H1 (cell line): ENCODE results near the gene GSAP. TPM values are rescaled to one million over a fixed set of nuclear protein-coding genes. Genes with fewer than 3 reads are reported as not detected.

Source experiments
- CTCF ChIA-PET: fragments of 300-600 bp; sonication (Branson Sonifier 250); formaldehyde crosslinking; loops from one replicate; lab custom pipeline; 2021; ENCODE audit not compliant: partially characterized antibody; lab: Charles Lee
- POLR2A ChIA-PET: fragments of 300-600 bp; sonication (Branson Sonifier 250); formaldehyde crosslinking; loops from one replicate; lab custom pipeline; 2021; ENCODE audit warnings: inconsistent platforms; ENCODE audit not compliant: partially characterized antibody; lab: Charles Lee
- DNase-seq, 2 experiments: peaks; one replicate each; pipeline versions ENCODE4 v3.0.0 to v3.0.0-alpha.2; 2010 to 2022; ENCODE audit warnings: low spot score in 2 of 2, low read depth in 1 of 2, mixed read lengths in 1 of 2
- FAIRE-seq: peaks from 2 replicates; lab custom pipeline; 2011; peaks lifted over from hg19 to GRCh38; lab: Jason Lieb, UNC
- H2AFZ ChIP-seq: 2 replicates; pipeline ENCODE4 v1.8.1; 2012; ENCODE audit warnings: low read length, inconsistent platforms
- H2AK5ac ChIP-seq: 2 replicates; pipeline ENCODE4 v1.6.1; 2013; ENCODE audit warnings: low read depth, low read length
- H2BK120ac ChIP-seq: replicated peaks from 2 replicates; pipeline ENCODE3; 2013; ENCODE audit warnings: low read depth, low read length, inconsistent platforms
- H2BK12ac ChIP-seq: 2 replicates; pipeline ENCODE4 v1.6.1; 2013; ENCODE audit warnings: low read depth, low read length
- H2BK15ac ChIP-seq: 2 replicates; pipeline ENCODE4 v1.6.1; 2013; ENCODE audit warnings: low read length
- H2BK20ac ChIP-seq: 2 replicates; pipeline ENCODE4 v1.6.1; 2013; ENCODE audit warnings: low read length
- H2BK5ac ChIP-seq: 2 replicates; pipeline ENCODE4 v1.6.1; 2013; ENCODE audit warnings: low read depth, low read length
- H3K14ac ChIP-seq: 2 replicates; pipeline ENCODE4 v1.6.1; 2013; ENCODE audit warnings: inconsistent platforms; ENCODE audit not compliant: insufficient read length
- H3K18ac ChIP-seq: 2 replicates; pipeline ENCODE4 v1.6.1; 2013; ENCODE audit warnings: low read length; ENCODE audit errors: extremely low read depth
- H3K23ac ChIP-seq: 2 replicates; pipeline ENCODE4 v1.6.1; 2013; ENCODE audit warnings: inconsistent platforms; ENCODE audit not compliant: insufficient read length
- H3K23me2 ChIP-seq: 2 replicates; pipeline ENCODE4 v1.6.1; 2013; ENCODE audit warnings: low read depth, low read length
- H3K27ac ChIP-seq: 2 replicates; pipeline ENCODE4 v1.6.1; 2011; ENCODE audit warnings: low read depth, low read length, inconsistent platforms
- H3K27me3 ChIP-seq, 4 experiments: replicated peaks in 1 of 4; 1 replicate in 1 of 4; 2 replicates in 3 of 4; pipeline versions ENCODE4 v1.6.1 to v1.8.1; 2011 to 2013; ENCODE audit warnings: low read length in 3 of 4, mild to moderate bottlenecking in 3 of 4, inconsistent platforms in 2 of 4, mixed read lengths in 2 of 4, moderate library complexity in 1 of 4; ENCODE audit not compliant: control insufficient read depth in 3 of 4, insufficient read depth in 3 of 4; ENCODE audit errors: extremely low read depth in 1 of 4
- H3K36me3 ChIP-seq, 4 experiments: 2 replicates each; pipeline versions ENCODE4 v1.6.1 to v1.8.1; 2011 to 2013; ENCODE audit warnings: mild to moderate bottlenecking in 4 of 4, low read length in 3 of 4, moderate library complexity in 2 of 4, control low read depth in 1 of 4, inconsistent platforms in 1 of 4; ENCODE audit not compliant: insufficient read depth in 4 of 4, control insufficient read depth in 2 of 4
- H3K4ac ChIP-seq: replicated peaks from 2 replicates; pipeline ENCODE3; 2013; ENCODE audit warnings: low read length, low read depth, mixed read lengths, inconsistent platforms; ENCODE audit not compliant: insufficient read length
- H3K4me1 ChIP-seq, 4 experiments: replicated peaks in 1 of 4; 1 replicate in 1 of 4; 2 replicates in 3 of 4; pipeline versions ENCODE4 v1.6.1 to v1.8.1; 2011 to 2013; ENCODE audit warnings: low read length in 3 of 4, inconsistent platforms in 2 of 4, mixed read lengths in 1 of 4; ENCODE audit not compliant: insufficient read depth in 4 of 4, control insufficient read depth in 3 of 4
- H3K4me2 ChIP-seq, 2 experiments: 2 replicates each; pipeline versions ENCODE4 v1.6.1 to v1.8.1; 2011 to 2013; ENCODE audit warnings: low read depth in 2 of 2, low read length in 2 of 2, control low read depth in 1 of 2, inconsistent platforms in 1 of 2, mild to moderate bottlenecking in 1 of 2; ENCODE audit not compliant: insufficient read depth in 1 of 2
- H3K4me3 ChIP-seq, 4 experiments: fragments of 200-600, 300-600 bp in 1 of 4; sonication (generic), shearing (Covaris generic), sonication (Bioruptor Twin) in 1 of 4; 2 replicates each; pipeline versions ENCODE4 v1.5.1 to v1.8.1; 2011 to 2016; ENCODE audit warnings: low read length in 4 of 4, low read depth in 3 of 4, control low read depth in 2 of 4, inconsistent platforms in 2 of 4, mild to moderate bottlenecking in 2 of 4, mixed read lengths in 1 of 4, moderate library complexity in 1 of 4; ENCODE audit not compliant: insufficient read depth in 2 of 4; ENCODE audit errors: extremely low read depth in 1 of 4
- H3K56ac ChIP-seq: replicated peaks from 2 replicates; pipeline ENCODE3; 2013; ENCODE audit warnings: low read depth, mild to moderate bottlenecking, mixed read lengths, low read length, inconsistent platforms; ENCODE audit not compliant: insufficient read length
- H3K79me1 ChIP-seq: 2 replicates; pipeline ENCODE4 v1.6.1; 2013; ENCODE audit warnings: low read depth, low read length, control low read depth
- H3K79me2 ChIP-seq, 2 experiments: 2 replicates each; pipeline versions ENCODE4 v1.6.1 to v1.8.1; 2012 to 2013; ENCODE audit warnings: low read length in 2 of 2, mild to moderate bottlenecking in 2 of 2, inconsistent platforms in 1 of 2; ENCODE audit not compliant: insufficient read depth in 2 of 2, control insufficient read depth in 1 of 2
- H3K9ac ChIP-seq, 4 experiments: replicated peaks in 1 of 4; 1 replicate in 1 of 4; 2 replicates in 3 of 4; pipeline versions ENCODE4 v1.6.1 to v1.8.1; 2011 to 2013; ENCODE audit warnings: low read depth in 3 of 4, low read length in 3 of 4, control low read depth in 2 of 4, mild to moderate bottlenecking in 2 of 4, moderate library complexity in 2 of 4, inconsistent platforms in 1 of 4; ENCODE audit errors: extremely low read depth in 1 of 4
- H3K9me3 ChIP-seq, 2 experiments: 2 replicates each; pipeline versions ENCODE4 v1.6.1 to v1.8.1; 2012 to 2013; ENCODE audit warnings: mild to moderate bottlenecking in 2 of 2, moderate library complexity in 2 of 2, control low read depth in 1 of 2, inconsistent platforms in 1 of 2, low read depth in 1 of 2, low read length in 1 of 2, mixed read lengths in 1 of 2; ENCODE audit not compliant: insufficient read depth in 2 of 2
- H4K20me1 ChIP-seq, 2 experiments: replicated peaks in 1 of 2; 2 replicates each; pipeline versions ENCODE3 to v1.8.1; 2011 to 2013; ENCODE audit warnings: inconsistent platforms in 2 of 2, low read length in 2 of 2, mild to moderate bottlenecking in 1 of 2; ENCODE audit not compliant: insufficient read depth in 2 of 2, control insufficient read depth in 1 of 2
- H4K5ac ChIP-seq: 2 replicates; pipeline ENCODE4 v1.6.1; 2013; ENCODE audit warnings: low read length, low read depth, mixed read lengths, inconsistent platforms; ENCODE audit not compliant: insufficient read length
- H4K8ac ChIP-seq: 2 replicates; pipeline ENCODE4 v1.8.0; 2013; ENCODE audit warnings: mild to moderate bottlenecking, moderate library complexity, low read length, inconsistent platforms; ENCODE audit not compliant: insufficient read depth; ENCODE audit errors: extremely low read depth
- H4K91ac ChIP-seq: replicated peaks from 2 replicates; pipeline ENCODE3; 2013; ENCODE audit warnings: low read length, mixed read lengths, inconsistent platforms; ENCODE audit not compliant: insufficient read length
- ASH2L ChIP-seq: fragments of 200-600, 300-600 bp; sonication (generic); IDR thresholded peaks from one replicate; pipeline ENCODE4 v1.7.1; 2017; ENCODE audit warnings: low read length
- BRCA1 ChIP-seq: IDR thresholded peaks from 2 replicates; pipeline ENCODE4 v1.6.1; 2012; ENCODE audit warnings: low read depth, low read length, improper control_type of control experiment
- GTF2F1 ChIP-seq: IDR thresholded peaks from 2 replicates; pipeline ENCODE4 v1.6.1; 2012; ENCODE audit warnings: low read depth, low read length, improper control_type of control experiment, borderline replicate concordance
- POLR2A ChIP-seq, 2 experiments: IDR thresholded peaks; 1 replicate in 1 of 2; 2 replicates in 1 of 2; pipeline ENCODE4 v1.6.1; 2011; ENCODE audit warnings: low read depth in 2 of 2, low read length in 2 of 2, mild to moderate bottlenecking in 2 of 2; ENCODE audit errors: control extremely low read depth in 1 of 2
- POLR2AphosphoS5 ChIP-seq: IDR thresholded peaks from 2 replicates; pipeline ENCODE4 v1.6.1; 2011; ENCODE audit warnings: low read depth, low read length
- RNF2 ChIP-seq: fragments of 200-900, 300-1000 bp; sonication (generic); IDR thresholded peaks from 2 replicates; pipeline ENCODE4 v1.7.1; 2016; ENCODE audit warnings: borderline replicate concordance, low read depth, mild to moderate bottlenecking, antibody characterized with exemption, low read length; ENCODE audit not compliant: poor library complexity, severe bottlenecking; ENCODE audit errors: missing control alignments
- SIN3A ChIP-seq, 2 experiments: IDR thresholded peaks in 1 of 2; conservative IDR thresholded peaks in 1 of 2; 2 replicates each; pipeline ENCODE4 v1.6.1; 2011 to 2012; ENCODE audit warnings: low read length in 2 of 2, improper control_type of control experiment in 1 of 2, low read depth in 1 of 2, mild to moderate bottlenecking in 1 of 2
- SIRT6 ChIP-seq: IDR thresholded peaks from one replicate; pipeline ENCODE4 v1.7.1; 2012; ENCODE audit warnings: low read length, inconsistent platforms
- SP1 ChIP-seq: IDR thresholded peaks from 2 replicates; pipeline ENCODE4 v1.6.1; 2011; ENCODE audit warnings: low read depth, low read length
- SUZ12 ChIP-seq: fragments of 200-600 bp; sonication (generic); IDR thresholded peaks from 2 replicates; pipeline ENCODE4 v1.6.1; 2012; ENCODE audit warnings: mild to moderate bottlenecking, inconsistent platforms, low read length, moderate library complexity, mixed read lengths
- TBP ChIP-seq: IDR thresholded peaks from 2 replicates; pipeline ENCODE4 v1.6.1; 2011; ENCODE audit warnings: low read depth, low read length, improper control_type of control experiment
- TCF12 ChIP-seq: IDR thresholded peaks from 2 replicates; pipeline ENCODE4 v1.6.1; 2011; ENCODE audit warnings: low read depth, mild to moderate bottlenecking, low read length
- WGBS, 2 experiments: shearing (Covaris generic) in 1 of 2; methylation state at CpG; one replicate each; pipeline versions ENCODE4 v1.1.6 to v1.1.7; 2013 to 2015; ENCODE audit warnings: low lambda C conversion rate in 2 of 2, mixed read lengths in 2 of 2, inconsistent platforms in 1 of 2, low coverage in 1 of 2, missing lambda C conversion rate in 1 of 2; ENCODE audit not compliant: insufficient replicate concordance in 2 of 2, insufficient coverage in 1 of 2, insufficient read length in 1 of 2; ENCODE audit errors: extremely low coverage in 1 of 2, missing lambda C conversion rate in 1 of 2; 5-methylcytosine and 5-hydroxymethylcytosine counted together
- polyA plus RNA-seq, 7 experiments: library from polyadenylated mRNA; depleted of rRNA in 3 of 7; stranded (reverse) in 5 of 7; unstranded in 2 of 7; fragments of >200 nt in 5 of 7; fragments of 200-250 nt in 2 of 7; gene quantifications; 1 replicate in 5 of 7; 2 replicates in 1 of 7; 4 replicates in 1 of 7; pipeline versions ENCODE4 v1.2.1 to v1.2.3, GENCODE V29; 2011 to 2013; ENCODE audit warnings: missing spikeins in 2 of 7, mixed read lengths in 2 of 7
- total RNA-seq: library from RNA; stranded (reverse); fragmentation: NEBNext Ultra II Directional; extraction: Animal tissue kit (Norgen Biotek cat#: 25700); gene quantifications from 2 replicates; pipeline ENCODE4 v1.2.1, GENCODE V29; 2021
- TF ChIP-seq, protein P1 (sequence below): IDR thresholded peaks from 2 replicates; pipeline ENCODE4 v1.6.1; 2011; ENCODE audit warnings: low read depth, mild to moderate bottlenecking, low read length; ENCODE audit not compliant: insufficient read depth

The GSAP gene
- total and polyA plus RNA-seq, 2 of the 8 experiments (the other 6 are each of a cell fraction or from before 2014, with no cell fraction given) = 0.93 to 2.1 TPM

GRCh38 chr7:77367976-77368375, 48.2 kb downstream of the GSAP start:
- no peaks in the 10 kb centered on the region for H3K23me2 ChIP-seq
- H3K18ac ChIP-seq = no peak overlapping the region
- no peaks in the 10 kb centered on the region for H3K79me2 ChIP-seq
- H3K4ac ChIP-seq = no peak overlapping the region
- no peak overlapping the region for H3K27ac ChIP-seq
- no peak for FAIRE-seq
- no peaks in the 10 kb centered on the region for H3K36me3 ChIP-seq
- no peak overlapping the region for H2AK5ac ChIP-seq
- H4K20me1 ChIP-seq = no peaks in the 10 kb centered on the region
- H3K56ac ChIP-seq = no peak overlapping the region
- H2BK15ac ChIP-seq = no peak overlapping the region
- no peak for DNase-seq
- ChIA-PET CTCF (no interaction called here), POLR2A (no interaction called here)
- H3K14ac ChIP-seq = no peak overlapping the region
- no peaks in the 10 kb centered on the region for H3K9me3 ChIP-seq
- H3K4me3 ChIP-seq = no peak overlapping the region
- no peak overlapping the region for H2BK20ac ChIP-seq
- no peak overlapping the region for H4K8ac ChIP-seq
- no peak overlapping the region for H4K91ac ChIP-seq
- 91% methylated on average over 4 of the region's 4 CpGs; no CpG with 5 or more reads in 1 of the 2 experiments for WGBS, 2 experiments
- no peak overlapping the region for H4K5ac ChIP-seq
- no peak overlapping the region for H2BK5ac ChIP-seq
- no peaks in the 10 kb centered on the region for H3K4me1 ChIP-seq
- no peaks in the 10 kb centered on the region for H3K27me3 ChIP-seq
- H3K23ac ChIP-seq = no peak overlapping the region
- no peaks in the 10 kb centered on the region for H3K79me1 ChIP-seq
- H2AFZ ChIP-seq = no peak overlapping the region
- no peak overlapping the region for H3K9ac ChIP-seq
- H3K4me2 ChIP-seq = no peak overlapping the region
- no peak overlapping the region for H2BK12ac ChIP-seq
- TF ChIP-seq SUZ12 (no peak), SIN3A (conservative IDR thresholded peaks at IDR 0.05 in 1 of 2, IDR thresholded peaks at IDR 0.05 in 1 of 2; ENCODE audit: low read depth in 1 of 2, low read length in 2 of 2) (no peak), SIRT6 (no peak), RNF2 (no peak), ASH2L (no peak), BRCA1 (no peak), SP1 (no peak), POLR2AphosphoS5 (no peak), TBP (no peak), GTF2F1 (no peak), POLR2A (IDR thresholded peaks at IDR 0.05; ENCODE audit: control extremely low read depth in 1 of 2, low read depth in 2 of 2, low read length in 2 of 2) (no peak), TCF12 (no peak)
- TF ChIP-seq, protein P1, sequence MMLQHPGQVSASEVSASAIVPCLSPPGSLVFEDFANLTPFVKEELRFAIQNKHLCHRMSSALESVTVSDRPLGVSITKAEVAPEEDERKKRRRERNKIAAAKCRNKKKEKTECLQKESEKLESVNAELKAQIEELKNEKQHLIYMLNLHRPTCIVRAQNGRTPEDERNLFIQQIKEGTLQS = no peak
- no peak overlapping the region for H2BK120ac ChIP-seq
